Endothelial cell (in vitro differentiated cells): ENCODE data around the gene DGCR2. TPM values are rescaled to one million over a fixed set of nuclear protein-coding genes. Genes with fewer than 3 reads are reported as not detected.

Experiments used
- DNase-seq: peaks from one replicate; pipeline ENCODE4 v3.0.0; 2021; ENCODE audit warnings: low spot score
- H3K27ac Mint-ChIP-seq: one replicate; pipeline ENCODE4 v1.8.0; 2021; ENCODE audit warnings: mixed read lengths, inconsistent platforms; ENCODE audit not compliant: unreplicated experiment
- H3K27me3 Mint-ChIP-seq: one replicate; pipeline ENCODE4 v1.8.0; 2021; ENCODE audit warnings: mild to moderate bottlenecking, moderate library complexity, mixed read lengths, inconsistent platforms; ENCODE audit not compliant: unreplicated experiment
- H3K36me3 Mint-ChIP-seq: one replicate; pipeline ENCODE4 v1.8.0; 2021; ENCODE audit warnings: mild to moderate bottlenecking, low read depth, mixed read lengths, inconsistent platforms; ENCODE audit not compliant: unreplicated experiment
- H3K4me1 Mint-ChIP-seq: one replicate; pipeline ENCODE4 v1.8.0; 2021; ENCODE audit warnings: mild to moderate bottlenecking, mixed read lengths, inconsistent platforms; ENCODE audit not compliant: unreplicated experiment
- H3K4me3 Mint-ChIP-seq: one replicate; pipeline ENCODE4 v1.8.0; 2021; ENCODE audit warnings: mild to moderate bottlenecking, mixed read lengths, inconsistent platforms; ENCODE audit not compliant: unreplicated experiment
- H3K9me3 Mint-ChIP-seq: one replicate; pipeline ENCODE4 v1.8.0; 2021; ENCODE audit warnings: mixed read lengths, inconsistent platforms; ENCODE audit not compliant: unreplicated experiment
- total RNA-seq: library from RNA; stranded (reverse); fragmentation: NEBNext Ultra II Directional; extraction: Animal tissue kit (Norgen Biotek cat#: 25700); gene quantifications from one replicate; pipeline ENCODE4 v1.2.1, GENCODE V29; 2021; ENCODE audit not compliant: unreplicated experiment
- TF ChIP-seq, protein P1 (sequence below): fragments of 200-600 bp; sonication (generic); IDR thresholded peaks from one replicate; pipeline ENCODE4 v1.5.0; 2021; ENCODE audit warnings: antibody characterized with exemption; ENCODE audit not compliant: unreplicated experiment

The DGCR2 gene
- total RNA-seq, 1 donor from 2014 or later, result 46.7 TPM

DNA sequence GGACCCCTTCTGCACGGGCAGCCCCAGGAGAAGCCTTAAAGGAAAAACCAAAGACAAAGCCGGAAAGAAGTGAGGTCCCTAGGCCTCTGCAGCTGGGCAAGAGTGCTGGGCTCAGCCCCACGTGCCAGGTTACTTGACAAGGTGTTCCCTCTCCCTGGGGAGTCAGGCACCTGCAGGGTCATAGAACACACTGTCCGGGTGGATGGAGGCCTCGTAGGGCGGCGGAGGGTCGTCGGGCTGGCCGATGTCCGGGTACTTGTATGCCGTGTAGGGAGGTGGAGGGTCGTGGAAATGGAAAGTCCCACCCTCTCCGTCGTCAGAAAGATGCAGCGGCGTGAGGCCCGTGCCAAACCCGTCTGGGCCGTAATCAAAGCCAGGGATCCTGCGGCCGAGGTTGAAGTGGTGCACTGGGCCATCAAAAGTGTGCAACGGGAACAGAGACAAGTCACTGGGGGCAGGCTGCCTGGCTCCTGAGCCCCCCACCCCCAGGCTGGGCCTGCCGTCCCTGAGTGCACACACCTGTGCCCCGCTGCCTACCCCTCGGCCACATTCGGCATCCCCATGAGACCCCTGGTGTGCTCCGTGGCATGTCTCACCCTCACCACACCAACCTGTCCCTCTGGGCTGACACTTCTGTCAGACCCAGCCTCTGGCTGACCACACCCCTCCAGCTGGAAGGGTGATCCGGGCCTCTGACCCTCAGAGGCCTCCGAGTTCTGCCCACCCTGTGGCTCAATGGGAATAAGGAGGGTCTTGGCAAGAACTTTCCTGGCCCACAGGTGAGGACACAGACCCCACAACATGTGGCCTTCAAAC, 81.1 kb downstream of the DGCR2 start:
- Mint-ChIP-seq H3K27ac (no peak overlapping the region), H3K4me3 (no peak overlapping the region), H3K4me1 (no peaks in the 10 kb centered on the region), H3K27me3 (peaks cover 9% of the 10 kb centered on the region), H3K9me3 (no peaks in the 10 kb centered on the region), H3K36me3 (peaks cover 19% of the 10 kb centered on the region)
- no peak for DNase-seq
- TF ChIP-seq, protein P1, sequence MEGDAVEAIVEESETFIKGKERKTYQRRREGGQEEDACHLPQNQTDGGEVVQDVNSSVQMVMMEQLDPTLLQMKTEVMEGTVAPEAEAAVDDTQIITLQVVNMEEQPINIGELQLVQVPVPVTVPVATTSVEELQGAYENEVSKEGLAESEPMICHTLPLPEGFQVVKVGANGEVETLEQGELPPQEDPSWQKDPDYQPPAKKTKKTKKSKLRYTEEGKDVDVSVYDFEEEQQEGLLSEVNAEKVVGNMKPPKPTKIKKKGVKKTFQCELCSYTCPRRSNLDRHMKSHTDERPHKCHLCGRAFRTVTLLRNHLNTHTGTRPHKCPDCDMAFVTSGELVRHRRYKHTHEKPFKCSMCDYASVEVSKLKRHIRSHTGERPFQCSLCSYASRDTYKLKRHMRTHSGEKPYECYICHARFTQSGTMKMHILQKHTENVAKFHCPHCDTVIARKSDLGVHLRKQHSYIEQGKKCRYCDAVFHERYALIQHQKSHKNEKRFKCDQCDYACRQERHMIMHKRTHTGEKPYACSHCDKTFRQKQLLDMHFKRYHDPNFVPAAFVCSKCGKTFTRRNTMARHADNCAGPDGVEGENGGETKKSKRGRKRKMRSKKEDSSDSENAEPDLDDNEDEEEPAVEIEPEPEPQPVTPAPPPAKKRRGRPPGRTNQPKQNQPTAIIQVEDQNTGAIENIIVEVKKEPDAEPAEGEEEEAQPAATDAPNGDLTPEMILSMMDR, result no peak

DNA sequence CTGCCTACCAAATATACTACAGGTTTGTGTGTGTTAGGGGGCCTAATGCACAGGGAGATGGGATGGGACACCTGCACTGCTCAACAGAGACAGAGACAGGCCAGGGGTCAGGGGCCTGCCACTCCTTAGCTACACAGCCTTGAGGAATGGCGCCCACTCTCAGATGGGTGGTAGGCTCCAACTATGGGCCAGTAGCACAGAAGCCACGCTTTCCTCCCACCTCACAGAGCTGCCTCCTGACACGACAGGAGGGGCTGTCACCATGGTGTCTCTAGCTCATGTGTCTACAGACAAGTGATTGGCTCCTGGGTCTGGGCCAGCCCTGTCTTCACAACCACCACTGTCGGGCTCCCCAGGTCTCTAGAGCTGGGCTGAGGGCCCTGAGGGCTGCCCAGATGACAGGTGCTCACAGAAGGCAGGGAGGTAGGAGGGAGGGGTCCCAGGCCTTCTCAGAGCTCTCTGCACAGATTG, 81.8 kb downstream of the DGCR2 start:
- Mint-ChIP-seq H3K4me3 (no peak overlapping the region), H3K36me3 (peaks cover 19% of the 10 kb centered on the region), H3K4me1 (no peaks in the 10 kb centered on the region), H3K27me3 (peaks cover 11% of the 10 kb centered on the region), H3K9me3 (no peaks in the 10 kb centered on the region), H3K27ac (no peak overlapping the region)
- no peak for DNase-seq
- TF ChIP-seq, protein P1, result no peak

DNA sequence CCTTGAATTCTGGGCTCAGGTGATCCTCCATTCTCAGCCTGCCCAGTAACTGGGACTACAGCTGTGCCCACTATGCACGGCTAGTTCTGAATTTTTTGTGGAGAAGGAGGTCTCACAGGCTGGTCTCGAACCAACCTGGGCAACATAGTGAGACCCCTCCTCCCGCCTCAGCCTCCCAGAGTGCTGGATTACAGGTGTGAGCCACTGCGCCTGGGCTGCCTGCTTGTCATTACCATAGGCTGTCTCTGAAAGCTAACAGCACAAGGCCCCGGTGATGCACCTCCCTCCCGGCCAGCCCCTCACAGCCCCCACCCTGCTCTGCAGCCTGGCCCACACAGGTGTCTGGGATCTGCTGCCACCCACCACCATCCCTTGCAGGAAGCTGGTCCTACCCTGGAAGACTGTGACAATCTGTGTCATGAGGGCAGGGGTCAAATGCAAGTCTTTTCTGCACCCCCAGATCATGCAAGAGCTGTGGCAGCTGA, 82.4 kb downstream of the DGCR2 start:
- peaks cover 19% of the 10 kb centered on the region for H3K36me3 Mint-ChIP-seq
- no peaks in the 10 kb centered on the region for H3K4me1 Mint-ChIP-seq
- H3K27ac Mint-ChIP-seq, result no peak overlapping the region
- H3K4me3 Mint-ChIP-seq, result no peak overlapping the region
- H3K27me3 Mint-ChIP-seq, result peaks cover 11% of the 10 kb centered on the region
- TF ChIP-seq, protein P1, result no peak
- H3K9me3 Mint-ChIP-seq, result no peaks in the 10 kb centered on the region
- DNase-seq, result no peak

DNA sequence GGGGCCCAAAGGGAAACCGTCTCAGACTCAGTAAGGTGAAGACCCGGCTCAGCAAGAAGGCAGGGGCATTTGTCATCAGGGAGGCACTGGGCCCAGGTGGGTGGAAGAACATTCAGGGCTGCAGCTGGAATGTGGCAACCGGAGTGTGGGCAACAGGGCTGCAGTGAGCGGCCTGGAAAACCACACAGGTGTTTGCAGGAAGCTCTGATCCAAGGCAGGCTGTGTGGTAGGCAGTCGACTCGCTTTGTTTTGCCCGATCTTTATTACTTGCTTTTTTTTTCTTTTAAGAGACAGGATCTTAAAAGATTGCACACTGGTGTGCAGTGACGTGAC, 82.8 kb downstream of the DGCR2 start:
- Mint-ChIP-seq H3K27ac (no peak overlapping the region), H3K27me3 (peaks cover 11% of the 10 kb centered on the region), H3K36me3 (peaks cover 19% of the 10 kb centered on the region), H3K4me1 (no peaks in the 10 kb centered on the region), H3K4me3 (no peak overlapping the region), H3K9me3 (no peaks in the 10 kb centered on the region)
- TF ChIP-seq, protein P1, result no peak
- no peak for DNase-seq

DNA sequence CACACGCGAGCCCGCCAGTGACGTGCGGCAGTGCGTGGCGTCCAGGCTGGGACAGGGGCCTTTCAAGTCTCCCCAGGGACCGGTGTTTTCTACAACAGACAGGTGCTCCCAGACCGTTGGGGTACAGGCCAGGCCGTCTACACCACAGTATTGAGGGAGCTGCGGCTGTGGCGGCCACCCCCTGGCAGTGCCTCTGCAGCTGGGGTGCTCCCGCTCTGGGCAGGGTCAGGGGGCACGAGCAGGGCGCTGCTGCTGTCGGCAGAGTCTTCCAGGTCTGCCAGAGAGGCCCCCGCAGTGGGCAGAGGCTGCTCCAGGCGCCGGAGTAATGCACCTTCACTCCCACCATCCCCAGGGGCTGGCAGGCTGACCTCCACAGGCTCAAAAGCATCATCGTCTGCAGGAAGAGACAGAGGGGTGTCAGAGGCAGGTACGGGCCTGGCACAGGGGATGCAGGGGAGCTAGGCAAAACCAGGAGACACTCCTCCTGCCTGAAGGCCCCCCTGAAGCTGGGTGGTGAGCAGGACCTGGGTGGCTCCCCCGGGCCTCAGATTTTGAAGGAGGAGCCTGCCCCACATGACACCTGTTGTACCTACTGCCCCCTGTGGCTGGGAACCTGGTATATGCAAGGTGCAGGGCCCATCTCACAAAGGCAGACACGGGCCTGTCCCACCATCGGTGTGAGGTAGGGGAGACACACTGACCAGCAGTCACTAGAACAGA, 83.3 kb downstream of the DGCR2 start:
- peaks cover 13% of the 10 kb centered on the region for H3K27me3 Mint-ChIP-seq
- no peaks in the 10 kb centered on the region for H3K9me3 Mint-ChIP-seq
- H3K36me3 Mint-ChIP-seq, result peaks cover 19% of the 10 kb centered on the region
- H3K27ac Mint-ChIP-seq, result no peak overlapping the region
- H3K4me3 Mint-ChIP-seq, result no peak overlapping the region
- TF ChIP-seq, protein P1, result no peak
- DNase-seq, result no peak
- H3K4me1 Mint-ChIP-seq, result no peaks in the 10 kb centered on the region
